ENCODE data around the gene GABRB1. TPM values are rescaled to one million over a fixed set of nuclear protein-coding genes. Genes with fewer than 3 reads are reported as not detected.

Gene GABRB1
- total RNA-seq, 2 donors from 2014 or later: not detected

DNA sequence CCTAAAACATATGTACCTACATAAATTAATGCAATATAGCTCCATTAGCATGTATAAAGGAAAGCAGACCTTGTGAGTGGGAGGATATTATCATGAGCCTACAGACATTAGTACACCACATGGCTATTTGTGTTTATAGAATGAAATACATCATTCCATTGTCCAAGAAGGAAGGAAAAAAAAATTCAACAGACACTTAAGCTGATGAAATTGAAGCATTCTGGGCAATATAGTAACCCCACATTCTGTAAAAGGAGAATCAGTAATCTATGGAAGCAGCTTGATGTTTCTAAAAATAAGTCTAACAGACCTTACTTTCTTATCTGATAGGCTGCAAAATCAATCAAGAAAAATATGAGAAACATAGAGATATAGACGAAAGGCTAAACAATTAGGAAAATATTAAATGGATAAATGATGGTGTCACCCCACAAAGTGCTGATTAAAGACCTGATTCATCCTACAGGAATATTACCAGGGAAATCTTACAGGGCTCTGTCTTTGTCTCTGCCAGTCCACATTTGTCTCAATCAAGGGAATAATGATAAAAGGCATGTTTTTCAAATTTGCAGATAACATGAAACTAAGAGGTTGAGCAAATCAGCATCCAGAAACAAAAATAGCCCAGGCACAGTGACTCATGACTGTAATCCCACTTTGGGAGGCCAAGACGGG lies 355.3 kb downstream of the GABRB1 start:
- Histone ChIP-seq H3K4me3 (no peak overlapping the region), H3K36me3 (no peaks in the 10 kb centered on the region), H3K4me1 (replicated peaks) (no peaks in the 10 kb centered on the region), H3K27me3 (replicated peaks; ENCODE audit: insufficient read depth) (no peaks in the 10 kb centered on the region), H3K27ac (no peak overlapping the region), H3K9me3 (no peaks in the 10 kb centered on the region)
- DNase-seq (ENCODE audit: low spot score): no peak
- TF ChIP-seq, protein P1, sequence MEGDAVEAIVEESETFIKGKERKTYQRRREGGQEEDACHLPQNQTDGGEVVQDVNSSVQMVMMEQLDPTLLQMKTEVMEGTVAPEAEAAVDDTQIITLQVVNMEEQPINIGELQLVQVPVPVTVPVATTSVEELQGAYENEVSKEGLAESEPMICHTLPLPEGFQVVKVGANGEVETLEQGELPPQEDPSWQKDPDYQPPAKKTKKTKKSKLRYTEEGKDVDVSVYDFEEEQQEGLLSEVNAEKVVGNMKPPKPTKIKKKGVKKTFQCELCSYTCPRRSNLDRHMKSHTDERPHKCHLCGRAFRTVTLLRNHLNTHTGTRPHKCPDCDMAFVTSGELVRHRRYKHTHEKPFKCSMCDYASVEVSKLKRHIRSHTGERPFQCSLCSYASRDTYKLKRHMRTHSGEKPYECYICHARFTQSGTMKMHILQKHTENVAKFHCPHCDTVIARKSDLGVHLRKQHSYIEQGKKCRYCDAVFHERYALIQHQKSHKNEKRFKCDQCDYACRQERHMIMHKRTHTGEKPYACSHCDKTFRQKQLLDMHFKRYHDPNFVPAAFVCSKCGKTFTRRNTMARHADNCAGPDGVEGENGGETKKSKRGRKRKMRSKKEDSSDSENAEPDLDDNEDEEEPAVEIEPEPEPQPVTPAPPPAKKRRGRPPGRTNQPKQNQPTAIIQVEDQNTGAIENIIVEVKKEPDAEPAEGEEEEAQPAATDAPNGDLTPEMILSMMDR (IDR thresholded peaks at IDR 0.05): no peak
- TF ChIP-seq POLR2AphosphoS5 (IDR thresholded peaks at IDR 0.05): no peak
- TF ChIP-seq POLR2A (IDR thresholded peaks at IDR 0.05): no peak
- intact Hi-C loops (cut with DNase I): loop anchor here (10.0 kb wide), 1 partner anchor 542 kb away; no protein-coding TSS in a partner anchor
- WGBS: 78% methylated on average over 2 of the region's 2 CpGs

DNA sequence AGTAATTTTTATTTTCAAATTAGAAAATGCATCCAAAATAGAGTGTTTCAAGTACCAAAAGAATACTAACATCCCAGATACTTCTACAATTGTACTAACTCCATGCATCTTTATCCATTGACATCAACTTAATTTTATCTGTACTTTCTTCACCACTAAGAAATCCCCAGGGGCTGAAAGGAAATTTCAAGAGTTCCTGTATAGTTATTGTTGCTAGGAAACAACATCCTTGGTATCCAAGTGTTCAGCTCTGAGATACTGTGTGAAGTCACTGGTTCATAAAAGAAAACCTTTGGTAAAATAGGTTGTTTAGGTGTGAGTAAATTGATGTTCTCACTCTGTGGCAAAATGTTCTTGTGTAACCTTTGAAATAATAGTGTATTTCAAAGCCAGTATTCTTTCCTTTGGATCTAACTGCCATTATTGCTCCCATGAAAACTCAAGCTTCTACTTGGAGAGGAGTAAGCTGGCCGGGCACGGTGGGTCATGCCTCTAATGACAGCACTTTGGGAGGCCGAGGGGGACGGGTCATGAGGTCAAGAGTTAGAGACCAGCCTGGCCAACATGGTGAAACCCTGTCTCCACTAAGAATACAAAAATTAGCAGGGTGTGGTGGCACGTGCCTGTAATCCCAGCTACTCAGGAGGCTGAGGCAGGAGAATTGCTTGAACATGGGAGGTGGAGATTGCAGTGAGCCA lies 359.2 kb downstream of the GABRB1 start:
- DNase-seq (ENCODE audit: low spot score): no peak
- 89% methylated on average over 5 of the region's 5 CpGs for WGBS
- intact Hi-C loops (cut with DNase I): no loop called here
- TF ChIP-seq POLR2A (IDR thresholded peaks at IDR 0.05): no peak
- TF ChIP-seq POLR2AphosphoS5 (IDR thresholded peaks at IDR 0.05): no peak
- TF ChIP-seq, protein P1 (IDR thresholded peaks at IDR 0.05): no peak
- H3K9me3 ChIP-seq: no peaks in the 10 kb centered on the region
- no peaks in the 10 kb centered on the region for H3K36me3 ChIP-seq
- H3K27me3 ChIP-seq (replicated peaks; ENCODE audit: insufficient read depth): no peaks in the 10 kb centered on the region
- H3K4me1 ChIP-seq (replicated peaks): no peaks in the 10 kb centered on the region
- no peak overlapping the region for H3K27ac ChIP-seq
- H3K4me3 ChIP-seq: no peak overlapping the region

DNA sequence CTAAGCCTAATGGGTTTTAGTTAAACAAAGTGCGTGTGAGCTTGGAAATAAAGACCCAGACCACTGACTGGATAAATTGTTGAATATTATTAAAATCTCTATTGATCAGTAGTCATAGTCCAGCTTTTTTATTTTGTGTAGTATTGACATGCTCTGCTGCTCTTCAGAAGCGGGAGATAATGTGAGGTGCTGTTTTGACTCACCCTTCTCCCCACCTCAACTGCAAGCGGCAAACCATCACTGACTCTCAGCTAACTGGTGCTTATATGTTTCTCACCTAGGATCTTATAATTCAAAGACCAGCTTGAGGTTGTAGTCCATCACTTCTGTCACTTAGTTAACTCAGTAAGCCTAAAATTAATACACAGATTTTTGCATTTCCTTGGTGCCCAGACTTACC lies 359.9 kb downstream of the GABRB1 start:
- DNase-seq (ENCODE audit: low spot score): no peak
- Histone ChIP-seq H3K4me1 (replicated peaks) (no peaks in the 10 kb centered on the region), H3K27me3 (replicated peaks; ENCODE audit: insufficient read depth) (no peaks in the 10 kb centered on the region), H3K4me3 (no peak overlapping the region), H3K27ac (no peak overlapping the region), H3K36me3 (no peaks in the 10 kb centered on the region), H3K9me3 (no peaks in the 10 kb centered on the region)
- intact Hi-C loops (cut with DNase I): no loop called here
- TF ChIP-seq, protein P1 (IDR thresholded peaks at IDR 0.05): no peak
- no peak for TF ChIP-seq POLR2AphosphoS5 (IDR thresholded peaks at IDR 0.05)
- no peak for TF ChIP-seq POLR2A (IDR thresholded peaks at IDR 0.05)
- 90% methylated on average over 3 of the region's 3 CpGs for WGBS

DNA sequence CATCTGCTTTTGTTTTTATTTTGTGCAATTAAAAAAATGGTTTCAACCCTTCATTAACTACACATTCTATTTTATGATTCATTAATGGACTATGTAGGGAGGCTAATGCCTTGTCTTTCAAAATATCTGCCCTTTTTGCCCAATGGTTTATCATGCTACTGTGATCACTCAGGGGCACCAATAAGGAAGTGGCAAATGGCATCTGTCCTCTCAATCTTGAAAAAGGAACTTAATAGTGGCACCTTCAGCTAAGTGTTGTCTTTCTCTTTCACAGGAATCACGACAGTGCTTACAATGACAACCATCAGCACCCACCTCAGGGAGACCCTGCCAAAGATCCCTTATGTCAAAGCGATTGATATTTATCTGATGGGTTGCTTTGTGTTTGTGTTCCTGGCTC lies 375.0 kb downstream of the GABRB1 start:
- WGBS: 49% methylated on average over 2 of the region's 2 CpGs
- H3K36me3 ChIP-seq: no peaks in the 10 kb centered on the region
- H3K4me1 ChIP-seq (replicated peaks): no peaks in the 10 kb centered on the region
- TF ChIP-seq POLR2AphosphoS5 (IDR thresholded peaks at IDR 0.05): no peak
- TF ChIP-seq POLR2A (IDR thresholded peaks at IDR 0.05): no peak
- TF ChIP-seq, protein P1 (IDR thresholded peaks at IDR 0.05): no peak
- no peak for DNase-seq (ENCODE audit: low spot score)
- H3K27ac ChIP-seq: no peak overlapping the region
- H3K4me3 ChIP-seq: no peak overlapping the region
- no peaks in the 10 kb centered on the region for H3K27me3 ChIP-seq (replicated peaks; ENCODE audit: insufficient read depth)
- no peaks in the 10 kb centered on the region for H3K9me3 ChIP-seq
- intact Hi-C loops (cut with DNase I): no loop called here

DNA sequence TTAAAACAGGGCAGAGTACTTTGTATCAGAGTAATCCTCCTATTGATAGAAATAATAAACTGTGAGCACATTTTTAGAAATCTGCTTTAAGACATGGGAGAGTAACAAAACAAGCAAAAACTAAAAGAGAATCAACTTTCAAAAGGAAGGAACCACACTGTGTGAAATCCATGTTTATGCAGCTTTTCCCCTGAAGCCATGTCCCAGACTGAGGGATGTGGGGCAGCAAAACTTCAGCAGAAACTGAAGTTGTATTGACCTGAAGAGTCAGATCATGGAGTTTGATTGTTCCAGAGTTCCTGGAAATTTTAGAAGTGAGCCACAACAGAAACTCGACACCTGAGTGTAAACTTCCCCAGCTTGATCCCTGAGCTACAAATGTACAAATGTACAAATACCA lies 378.9 kb downstream of the GABRB1 start:
- intact Hi-C loops (cut with DNase I): no loop called here
- Histone ChIP-seq H3K9me3 (no peaks in the 10 kb centered on the region), H3K36me3 (no peaks in the 10 kb centered on the region), H3K4me3 (no peak overlapping the region), H3K27ac (no peak overlapping the region), H3K27me3 (replicated peaks; ENCODE audit: insufficient read depth) (no peaks in the 10 kb centered on the region), H3K4me1 (replicated peaks) (no peaks in the 10 kb centered on the region)
- 20% methylated on average over 1 of the region's 1 CpG for WGBS
- TF ChIP-seq, protein P1 (IDR thresholded peaks at IDR 0.05): no peak
- no peak for TF ChIP-seq POLR2A (IDR thresholded peaks at IDR 0.05)
- no peak for TF ChIP-seq POLR2AphosphoS5 (IDR thresholded peaks at IDR 0.05)
- DNase-seq (ENCODE audit: low spot score): no peak

Data from prostate gland (tissue), 2 donors.